CD4-positive, CD25-positive, alpha-beta regulatory T cell (primary cell): ENCODE results near the gene ARID1B. TPM values are rescaled to one million over a fixed set of nuclear protein-coding genes. Genes with fewer than 3 reads are reported as not detected.

Experiments used
- ATAC-seq, 2 donors: fragments of 150-1000 bp; cut with Tn5 transposase; one replicate each; pipeline ENCODE4 v1.10.0; 2021; ENCODE audit warnings: low read depth in 2 of 2, moderate number of reproducible peaks in 2 of 2, moderate library complexity in 1 of 2
- DNase-seq, 3 donors: peaks; one replicate each; pipeline versions ENCODE4 v3.0.0 to v3.0.0-alpha.2; 2012 to 2022; ENCODE audit warnings: mixed read lengths in 1 of 3
- H3K27ac ChIP-seq: one replicate; pipeline ENCODE4 v1.7.0; 2013; ENCODE audit warnings: mild to moderate bottlenecking, low read length; ENCODE audit not compliant: insufficient read depth, poor library complexity, severe bottlenecking
- H3K27me3 ChIP-seq: one replicate; pipeline ENCODE4 v1.7.0; 2013; ENCODE audit warnings: low read length; ENCODE audit not compliant: control insufficient read depth, insufficient read depth
- H3K36me3 ChIP-seq: one replicate; pipeline ENCODE4 v1.7.0; 2013; ENCODE audit warnings: mild to moderate bottlenecking, low read length, moderate library complexity; ENCODE audit not compliant: control insufficient read depth, insufficient read depth
- H3K4me1 ChIP-seq: 2 replicates; pipeline ENCODE4 v1.7.0; 2013; ENCODE audit warnings: mild to moderate bottlenecking, low read length; ENCODE audit not compliant: insufficient read depth, control insufficient read depth, poor library complexity, severe bottlenecking
- H3K4me3 ChIP-seq: one replicate; pipeline ENCODE4 v1.7.0; 2013; ENCODE audit warnings: low read depth, mild to moderate bottlenecking, low read length, moderate library complexity
- H3K9me3 ChIP-seq, 2 experiments: 1 replicate in 1 of 2; 2 replicates in 1 of 2; pipeline ENCODE4 v1.7.0; 2013; ENCODE audit warnings: low read length in 2 of 2, mild to moderate bottlenecking in 1 of 2, moderate library complexity in 1 of 2; ENCODE audit not compliant: control insufficient read depth in 2 of 2
- H3K27ac Mint-ChIP-seq, 3 donors: one replicate each; pipeline ENCODE4 v1.8.0; 2020 to 2022; ENCODE audit warnings: mild to moderate bottlenecking in 3 of 3, mixed read lengths in 3 of 3, moderate library complexity in 2 of 3
- H3K27me3 Mint-ChIP-seq: one replicate; pipeline ENCODE4 v1.8.0; 2022; ENCODE audit warnings: mild to moderate bottlenecking, mixed read lengths
- H3K36me3 Mint-ChIP-seq: one replicate; pipeline ENCODE4 v1.8.0; 2020; ENCODE audit warnings: mixed read lengths
- H3K4me1 Mint-ChIP-seq, 4 donors: one replicate each; pipeline ENCODE4 v1.8.0; 2020 to 2022; ENCODE audit warnings: mixed read lengths in 4 of 4, mild to moderate bottlenecking in 1 of 4
- H3K4me3 Mint-ChIP-seq, 4 donors: one replicate each; pipeline ENCODE4 v1.8.0; 2020 to 2022; ENCODE audit warnings: mild to moderate bottlenecking in 4 of 4, mixed read lengths in 4 of 4, moderate library complexity in 3 of 4
- H3K9me3 Mint-ChIP-seq, 7 donors: one replicate each; pipeline ENCODE4 v1.8.0; 2020 to 2022; ENCODE audit warnings: mixed read lengths in 7 of 7, mild to moderate bottlenecking in 3 of 7, moderate library complexity in 2 of 7
- polyA plus RNA-seq, 4 donors: library from polyadenylated mRNA; unstranded; fragments of 300-500 nt; fragmentation: Illumina TruSeq; gene quantifications; one replicate each; pipeline ENCODE4 v1.2.3, GENCODE V29; 2021
- total RNA-seq: library from RNA; stranded (reverse); gene quantifications from one replicate; pipeline ENCODE4 v1.2.3, GENCODE V29; 2022

The ARID1B gene
- total and polyA plus RNA-seq, 5 donors from 2014 or later = 9.8 to 186 (median 12.4) TPM

DNA sequence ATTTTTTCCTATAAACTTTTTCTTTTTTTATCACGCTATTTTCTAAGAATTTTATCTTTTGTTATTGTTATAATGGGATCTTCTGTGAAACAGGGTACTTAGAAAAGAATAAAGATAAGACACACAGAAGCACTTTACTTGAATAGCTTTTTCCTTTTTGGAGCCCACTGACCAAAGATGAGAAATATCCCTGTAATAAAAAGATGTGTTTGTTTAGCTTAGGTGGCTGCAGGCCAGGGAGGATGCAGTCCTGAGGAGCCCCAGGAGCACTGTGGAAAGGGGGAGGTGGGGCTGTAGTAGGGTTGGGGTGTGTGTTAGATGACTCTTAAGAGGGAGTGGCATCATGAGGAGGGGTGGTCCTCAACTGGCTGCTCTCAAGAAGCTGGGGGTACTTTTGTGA is 128.6 kb downstream of the ARID1B start:
- H3K4me3 ChIP-seq = no peak overlapping the region
- H3K27ac ChIP-seq = no peak overlapping the region
- Mint-ChIP-seq H3K4me3 (peak overlapping the region in 1 of 4 donors; percentile 61), H3K27ac (peak overlapping the region; percentile 12 to 45 (median 37)), H3K27me3 (no peaks in the 10 kb centered on the region), H3K4me1 (peaks cover 30 to 76% (median 47%) of the 10 kb centered on the region in 4 donors), H3K9me3 (no peaks in the 10 kb centered on the region), H3K36me3 (peaks cover 21% of the 10 kb centered on the region)
- no peak for ATAC-seq
- DNase-seq = no peak
- H3K9me3 ChIP-seq = no peaks in the 10 kb centered on the region
- H3K27me3 ChIP-seq = no peaks in the 10 kb centered on the region
- peaks cover 16% of the 10 kb centered on the region for H3K36me3 ChIP-seq
- peaks cover 3% of the 10 kb centered on the region for H3K4me1 ChIP-seq

DNA sequence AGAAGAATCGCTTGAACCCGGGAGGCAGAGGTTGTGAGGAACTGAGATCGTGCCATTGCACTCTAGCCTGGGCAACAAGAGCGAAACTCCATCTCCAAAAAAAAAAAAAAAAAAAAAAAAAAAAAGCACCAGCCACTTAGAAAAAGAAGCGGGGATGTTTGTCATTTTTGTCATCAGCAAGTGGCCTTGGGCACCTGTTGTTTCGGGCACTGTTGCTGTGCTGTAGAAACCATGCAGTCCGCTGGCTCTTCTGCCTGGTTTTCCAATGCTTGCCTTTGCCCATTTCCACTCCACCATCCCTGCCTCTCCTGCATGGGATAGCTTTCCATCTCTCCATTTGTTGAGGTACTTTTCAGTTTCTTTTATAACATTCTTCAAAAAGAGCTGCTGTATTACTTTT is 129.3 kb downstream of the ARID1B start:
- H3K27me3 Mint-ChIP-seq = no peaks in the 10 kb centered on the region
- H3K27me3 ChIP-seq = no peaks in the 10 kb centered on the region
- no peak overlapping the region for H3K27ac ChIP-seq
- no peaks in the 10 kb centered on the region for H3K9me3 ChIP-seq
- H3K36me3 Mint-ChIP-seq = peaks cover 21% of the 10 kb centered on the region
- peaks cover 31 to 75% (median 45%) of the 10 kb centered on the region in 4 donors for H3K4me1 Mint-ChIP-seq
- DNase-seq = no peak
- no peaks in the 10 kb centered on the region for H3K9me3 Mint-ChIP-seq
- H3K27ac Mint-ChIP-seq = no peak overlapping the region
- H3K4me3 Mint-ChIP-seq = no peak overlapping the region
- peaks cover 5% of the 10 kb centered on the region for H3K4me1 ChIP-seq
- ATAC-seq = no peak
- H3K36me3 ChIP-seq = peaks cover 14% of the 10 kb centered on the region
- no peak overlapping the region for H3K4me3 ChIP-seq

DNA sequence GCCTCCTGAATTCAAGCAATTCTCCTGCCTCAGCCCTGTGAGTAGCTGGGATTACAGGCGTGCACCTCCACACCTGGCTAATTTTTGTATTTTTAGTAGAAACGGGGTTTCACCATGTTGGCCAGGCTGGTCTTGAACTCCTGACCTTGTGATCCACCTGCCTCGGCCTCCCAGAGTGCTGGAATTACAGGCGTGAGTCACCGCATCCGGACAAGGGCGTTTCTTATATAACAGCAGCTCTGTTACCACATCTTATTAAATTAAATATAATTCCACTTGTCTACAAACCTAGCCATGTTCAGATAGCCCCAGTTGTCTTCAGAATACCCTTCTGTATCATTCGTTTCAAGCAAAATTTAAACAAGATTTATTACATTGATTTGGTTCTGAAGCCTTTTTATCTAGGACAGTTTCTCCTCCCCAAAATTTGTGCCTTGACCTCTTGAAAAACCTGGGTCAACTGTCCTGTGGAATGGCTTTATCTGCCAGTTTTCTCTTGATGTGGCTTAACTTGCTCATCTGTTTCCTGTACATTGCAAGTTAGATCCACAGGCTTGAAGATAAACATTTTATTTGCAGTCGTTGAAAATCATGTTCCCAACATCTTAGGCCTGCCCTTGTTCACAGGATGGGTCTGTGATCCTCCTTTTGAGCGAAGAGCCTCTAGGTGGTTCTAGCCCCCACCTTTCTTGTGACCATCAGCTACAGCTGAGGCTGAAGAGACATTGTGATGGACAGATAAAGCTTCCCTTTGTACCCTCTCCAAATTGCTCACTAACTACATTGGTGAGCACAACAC is 132.2 kb downstream of the ARID1B start:
- no peak overlapping the region for H3K4me3 ChIP-seq
- peaks cover 20% of the 10 kb centered on the region for H3K36me3 Mint-ChIP-seq
- no peaks in the 10 kb centered on the region for H3K27me3 ChIP-seq
- no peaks in the 10 kb centered on the region for H3K9me3 ChIP-seq
- ATAC-seq (no peak), DNase-seq (no peak)
- H3K4me1 Mint-ChIP-seq = peaks cover 41 to 78% (median 52%) of the 10 kb centered on the region in 4 donors
- peaks cover 9% of the 10 kb centered on the region for H3K4me1 ChIP-seq
- peaks cover 2% of the 10 kb centered on the region for H3K36me3 ChIP-seq
- H3K27ac Mint-ChIP-seq = peak overlapping the region in 1 of 3 donors; percentile 28
- H3K27ac ChIP-seq = no peak overlapping the region
- no peaks in the 10 kb centered on the region for H3K27me3 Mint-ChIP-seq
- H3K4me3 Mint-ChIP-seq = peak overlapping the region in 1 of 4 donors; percentile 9
- H3K9me3 Mint-ChIP-seq = no peaks in the 10 kb centered on the region

DNA sequence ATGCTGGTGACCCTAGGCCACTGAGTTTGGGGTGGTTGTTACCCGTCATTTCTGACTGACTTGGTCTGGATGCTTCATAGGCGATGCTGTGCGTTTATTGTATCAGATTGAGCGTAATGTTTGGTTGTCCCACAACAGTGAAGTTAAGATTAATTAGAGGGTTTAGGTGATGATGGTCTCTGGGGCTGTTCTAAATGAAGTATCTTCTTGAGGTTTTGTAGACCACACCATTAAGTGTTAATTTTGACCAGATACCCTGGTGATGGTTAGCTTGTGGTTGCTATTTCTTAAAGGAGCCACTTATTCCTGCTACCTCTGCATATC is 132.8 kb downstream of the ARID1B start:
- Histone ChIP-seq H3K27me3 (no peaks in the 10 kb centered on the region), H3K4me1 (peaks cover 9% of the 10 kb centered on the region), H3K27ac (no peak overlapping the region), H3K4me3 (no peak overlapping the region), H3K9me3 (no peaks in the 10 kb centered on the region), H3K36me3 (no peaks in the 10 kb centered on the region)
- Mint-ChIP-seq H3K27ac (peak overlapping the region in 1 of 3 donors; percentile 28), H3K36me3 (peaks cover 24% of the 10 kb centered on the region), H3K4me1 (peaks cover 46 to 80% (median 57%) of the 10 kb centered on the region in 4 donors), H3K4me3 (peak overlapping the region in 2 of 4 donors; percentile 9 to 39), H3K9me3 (no peaks in the 10 kb centered on the region), H3K27me3 (no peaks in the 10 kb centered on the region)
- ATAC-seq (no peak), DNase-seq (no peak)

- no peaks in the 10 kb centered on the region for H3K9me3 Mint-ChIP-seq
- H3K36me3 ChIP-seq = no peaks in the 10 kb centered on the region
- DNase-seq (no peak), ATAC-seq (no peak)
- H3K4me1 Mint-ChIP-seq = peaks cover 47 to 72% (median 54%) of the 10 kb centered on the region in 4 donors
- H3K36me3 Mint-ChIP-seq = peaks cover 21% of the 10 kb centered on the region
- H3K27ac ChIP-seq = no peak overlapping the region
- H3K9me3 ChIP-seq = no peaks in the 10 kb centered on the region
- H3K27me3 ChIP-seq = no peaks in the 10 kb centered on the region
- no peak overlapping the region for H3K27ac Mint-ChIP-seq
- no peak overlapping the region for H3K4me3 ChIP-seq
- H3K27me3 Mint-ChIP-seq = no peaks in the 10 kb centered on the region
- peaks cover 7% of the 10 kb centered on the region for H3K4me1 ChIP-seq
- H3K4me3 Mint-ChIP-seq = no peak overlapping the region
Measured at GRCh38 chr6:156910938-156911337, 133.8 kb downstream of the ARID1B start.

- ATAC-seq (no peak), DNase-seq (no peak)
- peak overlapping the region in 2 of 3 donors; percentile 36 to 81 for H3K27ac Mint-ChIP-seq
- Histone ChIP-seq H3K4me1 (peaks cover 8% of the 10 kb centered on the region), H3K27ac (no peak overlapping the region), H3K4me3 (no peak overlapping the region), H3K36me3 (no peaks in the 10 kb centered on the region), H3K27me3 (no peaks in the 10 kb centered on the region), H3K9me3 (no peaks in the 10 kb centered on the region)
- H3K9me3 Mint-ChIP-seq = no peaks in the 10 kb centered on the region
- no peaks in the 10 kb centered on the region for H3K27me3 Mint-ChIP-seq
- peaks cover 51 to 75% (median 59%) of the 10 kb centered on the region in 4 donors for H3K4me1 Mint-ChIP-seq
- peaks cover 27% of the 10 kb centered on the region for H3K36me3 Mint-ChIP-seq
- H3K4me3 Mint-ChIP-seq = no peak overlapping the region
Measured at GRCh38 chr6:156911581-156911980, 134.4 kb downstream of the ARID1B start.

GRCh38 chr6:156912431-156912830 is 135.3 kb downstream of the ARID1B start:
- H3K27ac Mint-ChIP-seq = peak overlapping the region; percentile 15 to 73 (median 59)
- Histone ChIP-seq H3K27me3 (no peaks in the 10 kb centered on the region), H3K4me3 (peak overlapping the region; percentile 3), H3K36me3 (no peaks in the 10 kb centered on the region), H3K4me1 (peaks cover 11% of the 10 kb centered on the region), H3K27ac (peak overlapping the region; percentile 28), H3K9me3 (no peaks in the 10 kb centered on the region)
- H3K4me1 Mint-ChIP-seq = peaks cover 48 to 75% (median 65%) of the 10 kb centered on the region in 4 donors
- peak overlapping the region in 3 of 4 donors; percentile 5 to 39 (median 5) for H3K4me3 Mint-ChIP-seq
- H3K27me3 Mint-ChIP-seq = no peaks in the 10 kb centered on the region
- H3K36me3 Mint-ChIP-seq = peaks cover 25% of the 10 kb centered on the region
- H3K9me3 Mint-ChIP-seq = no peaks in the 10 kb centered on the region
- peak in 1 of 3 donors; percentile 48 for DNase-seq
- peak; percentile 57 to 68 for ATAC-seq

GRCh38 chr6:156914181-156914580 is 137.0 kb downstream of the ARID1B start:
- Mint-ChIP-seq H3K9me3 (no peaks in the 10 kb centered on the region), H3K4me3 (no peak overlapping the region), H3K4me1 (peaks cover 57 to 75% (median 66%) of the 10 kb centered on the region in 4 donors), H3K36me3 (peaks cover 25% of the 10 kb centered on the region), H3K27ac (peak overlapping the region in 1 of 3 donors; percentile 39), H3K27me3 (no peaks in the 10 kb centered on the region)
- Histone ChIP-seq H3K36me3 (no peaks in the 10 kb centered on the region), H3K4me1 (peaks cover 11% of the 10 kb centered on the region), H3K27me3 (no peaks in the 10 kb centered on the region), H3K4me3 (no peak overlapping the region), H3K9me3 (no peaks in the 10 kb centered on the region), H3K27ac (no peak overlapping the region)
- no peak for ATAC-seq
- no peak for DNase-seq
